PFSK-1 (cell line): ENCODE data around the gene AIRE.

Experiments used
- FOXP2 ChIP-seq: optimal IDR thresholded peaks from 2 replicates; pipeline ENCODE3; 2011; ENCODE audit warnings: borderline replicate concordance, control low read depth, inconsistent platforms; ENCODE audit not compliant: insufficient read depth; ENCODE audit errors: extremely low read length, extremely low read depth
- POLR2AphosphoS5 ChIP-seq: IDR thresholded peaks from 2 replicates; pipeline ENCODE4 v1.6.1; 2012; ENCODE audit warnings: low read depth, mild to moderate bottlenecking, control low read depth, low read length, moderate library complexity
- REST ChIP-seq, 2 experiments: IDR thresholded peaks; 2 replicates each; pipeline versions ENCODE4 v1.6.1 to v1.8.0; 2011 to 2012; ENCODE audit warnings: low read depth in 2 of 2, low read length in 2 of 2, control low read depth in 1 of 2, inconsistent platforms in 1 of 2, mild to moderate bottlenecking in 1 of 2, moderate library complexity in 1 of 2; ENCODE audit not compliant: insufficient read depth in 1 of 2
- SIN3A ChIP-seq: IDR thresholded peaks from 2 replicates; pipeline ENCODE4 v1.6.1; 2012; ENCODE audit warnings: mild to moderate bottlenecking, low read length, moderate library complexity, borderline replicate concordance; ENCODE audit not compliant: insufficient read depth
- TAF1 ChIP-seq: IDR thresholded peaks from 2 replicates; pipeline ENCODE4 v1.6.1; 2012; ENCODE audit warnings: low read length, control low read depth, borderline replicate concordance; ENCODE audit not compliant: insufficient read depth

AIRE gene

GRCh38 chr21:44313451-44313850, 27.8 kb downstream of the AIRE start:
- TF ChIP-seq POLR2AphosphoS5 (no peak), TAF1 (no peak), REST (IDR thresholded peaks at IDR 0.05; ENCODE audit: insufficient read depth in 1 of 2, low read depth in 2 of 2, low read length in 2 of 2) (no peak), FOXP2 (no peak), SIN3A (no peak)

- TF ChIP-seq REST (IDR thresholded peaks at IDR 0.05; ENCODE audit: insufficient read depth in 1 of 2, low read depth in 2 of 2, low read length in 2 of 2) = no peak
- no peak for TF ChIP-seq FOXP2
Observed at GRCh38 chr21:44314128-44314527, 28.5 kb downstream of the AIRE start.

- no peak for TF ChIP-seq TAF1
- TF ChIP-seq FOXP2 = no peak
- no peak for TF ChIP-seq POLR2AphosphoS5
- no peak for TF ChIP-seq SIN3A
- no peak for TF ChIP-seq REST (IDR thresholded peaks at IDR 0.05; ENCODE audit: insufficient read depth in 1 of 2, low read depth in 2 of 2, low read length in 2 of 2)
Observed at GRCh38 chr21:44314561-44314960, 28.9 kb downstream of the AIRE start.

GRCh38 chr21:44315691-44316203, 30.1 kb downstream of the AIRE start:
- TF ChIP-seq SIN3A = no peak
- no peak for TF ChIP-seq FOXP2
- no peak for TF ChIP-seq REST (IDR thresholded peaks at IDR 0.05; ENCODE audit: insufficient read depth in 1 of 2, low read depth in 2 of 2, low read length in 2 of 2)
- no peak for TF ChIP-seq TAF1
- no peak for TF ChIP-seq POLR2AphosphoS5

- no peak for TF ChIP-seq POLR2AphosphoS5
- TF ChIP-seq SIN3A = no peak
- no peak for TF ChIP-seq REST (IDR thresholded peaks at IDR 0.05; ENCODE audit: insufficient read depth in 1 of 2, low read depth in 2 of 2, low read length in 2 of 2)
- TF ChIP-seq FOXP2 = no peak
- no peak for TF ChIP-seq TAF1
Observed at GRCh38 chr21:44316277-44316900, 30.7 kb downstream of the AIRE start.
